Progenitor cell of endocrine pancreas (in vitro differentiated cells): Measurements from ENCODE around the gene CRYBG2. TPM values are rescaled to one million over a fixed set of nuclear protein-coding genes. Genes with fewer than 3 reads are reported as not detected.

ENCODE experiments used
- DNase-seq: peaks from one replicate; pipeline ENCODE4 v3.0.0; 2021; ENCODE audit warnings: low spot score; ENCODE audit not compliant: unreplicated experiment
- H3K27ac Mint-ChIP-seq: 2 replicates; pipeline ENCODE4 v1.8.0; 2021; ENCODE audit warnings: mild to moderate bottlenecking, moderate library complexity, mixed read lengths
- H3K27me3 Mint-ChIP-seq: 2 replicates; pipeline ENCODE4 v1.8.0; 2021; ENCODE audit warnings: mixed read lengths
- H3K36me3 Mint-ChIP-seq: 2 replicates; pipeline ENCODE4 v1.8.0; 2022; ENCODE audit warnings: mixed read lengths; ENCODE audit not compliant: insufficient read depth
- H3K4me1 Mint-ChIP-seq: 2 replicates; pipeline ENCODE4 v1.8.0; 2021; ENCODE audit warnings: low read depth, mixed read lengths
- H3K4me3 Mint-ChIP-seq: 2 replicates; pipeline ENCODE4 v1.8.0; 2021; ENCODE audit warnings: low read depth, mild to moderate bottlenecking, moderate library complexity, mixed read lengths
- H3K9me3 Mint-ChIP-seq: 2 replicates; pipeline ENCODE4 v1.8.0; 2021; ENCODE audit warnings: low read depth, mixed read lengths
- CTCF ChIP-seq: fragments of 200-600 bp; sonication (generic); IDR thresholded peaks from one replicate; pipeline ENCODE4 v1.5.0; 2021; ENCODE audit warnings: antibody characterized with exemption, mild to moderate bottlenecking; ENCODE audit not compliant: unreplicated experiment
- total RNA-seq: library from RNA; stranded (reverse); gene quantifications from 2 replicates; pipeline ENCODE4 v1.2.1, GENCODE V29; 2021

The CRYBG2 gene
- total RNA-seq, 1 donor from 2014 or later, result 13.8 TPM

- Mint-ChIP-seq H3K4me3 (no peak overlapping the region), H3K4me1 (peaks cover 1% of the 10 kb centered on the region), H3K27me3 (no peaks in the 10 kb centered on the region), H3K36me3 (peaks cover 3% of the 10 kb centered on the region), H3K9me3 (no peaks in the 10 kb centered on the region), H3K27ac (no peak overlapping the region)
- TF ChIP-seq CTCF, result no peak
- no peak for DNase-seq
These were observed 65.5 kb downstream of the CRYBG2 start for GRCh38 chr1:26288311-26288941.

GRCh38 chr1:26287811-26288210 lies 66.1 kb downstream of the CRYBG2 start:
- no peak for DNase-seq
- Mint-ChIP-seq H3K27ac (no peak overlapping the region), H3K4me3 (no peak overlapping the region), H3K27me3 (no peaks in the 10 kb centered on the region), H3K4me1 (peaks cover 1% of the 10 kb centered on the region), H3K36me3 (peaks cover 3% of the 10 kb centered on the region), H3K9me3 (no peaks in the 10 kb centered on the region)
- TF ChIP-seq CTCF, result no peak

- Mint-ChIP-seq H3K27me3 (no peaks in the 10 kb centered on the region), H3K27ac (peak overlapping the region; percentile 15), H3K9me3 (no peaks in the 10 kb centered on the region), H3K4me1 (peaks cover 1% of the 10 kb centered on the region), H3K36me3 (peaks cover 3% of the 10 kb centered on the region), H3K4me3 (no peak overlapping the region)
- no peak for TF ChIP-seq CTCF
- no peak for DNase-seq
These were observed 66.8 kb downstream of the CRYBG2 start for GRCh38 chr1:26287033-26287711.

GRCh38 chr1:26286064-26286416 lies 67.9 kb downstream of the CRYBG2 start:
- Mint-ChIP-seq H3K36me3 (peaks cover 3% of the 10 kb centered on the region), H3K27ac (no peak overlapping the region), H3K9me3 (no peaks in the 10 kb centered on the region), H3K4me3 (no peak overlapping the region), H3K27me3 (no peaks in the 10 kb centered on the region), H3K4me1 (peaks cover 6% of the 10 kb centered on the region)
- DNase-seq, result no peak
- TF ChIP-seq CTCF, result no peak

- peak; percentile 38 for DNase-seq
- peaks cover 3% of the 10 kb centered on the region for H3K36me3 Mint-ChIP-seq
- no peaks in the 10 kb centered on the region for H3K27me3 Mint-ChIP-seq
- no peaks in the 10 kb centered on the region for H3K9me3 Mint-ChIP-seq
- peak; percentile 57 for TF ChIP-seq CTCF
- H3K4me3 Mint-ChIP-seq, result no peak overlapping the region
- H3K27ac Mint-ChIP-seq, result no peak overlapping the region
- H3K4me1 Mint-ChIP-seq, result peaks cover 9% of the 10 kb centered on the region
These were observed 68.4 kb downstream of the CRYBG2 start for GRCh38 chr1:26285366-26286063.
